ENCODE results near the gene CDIPT. TPM values are rescaled to one million over a fixed set of nuclear protein-coding genes. Genes with fewer than 3 reads are reported as not detected.
A peak's percentile ranks its signal among the peaks of the same experiment; 100 is the strongest.

CDIPT gene
- total and polyA plus RNA-seq, 4 donors, result 60.9 to 98.0 (median 72.4) TPM

DNA sequence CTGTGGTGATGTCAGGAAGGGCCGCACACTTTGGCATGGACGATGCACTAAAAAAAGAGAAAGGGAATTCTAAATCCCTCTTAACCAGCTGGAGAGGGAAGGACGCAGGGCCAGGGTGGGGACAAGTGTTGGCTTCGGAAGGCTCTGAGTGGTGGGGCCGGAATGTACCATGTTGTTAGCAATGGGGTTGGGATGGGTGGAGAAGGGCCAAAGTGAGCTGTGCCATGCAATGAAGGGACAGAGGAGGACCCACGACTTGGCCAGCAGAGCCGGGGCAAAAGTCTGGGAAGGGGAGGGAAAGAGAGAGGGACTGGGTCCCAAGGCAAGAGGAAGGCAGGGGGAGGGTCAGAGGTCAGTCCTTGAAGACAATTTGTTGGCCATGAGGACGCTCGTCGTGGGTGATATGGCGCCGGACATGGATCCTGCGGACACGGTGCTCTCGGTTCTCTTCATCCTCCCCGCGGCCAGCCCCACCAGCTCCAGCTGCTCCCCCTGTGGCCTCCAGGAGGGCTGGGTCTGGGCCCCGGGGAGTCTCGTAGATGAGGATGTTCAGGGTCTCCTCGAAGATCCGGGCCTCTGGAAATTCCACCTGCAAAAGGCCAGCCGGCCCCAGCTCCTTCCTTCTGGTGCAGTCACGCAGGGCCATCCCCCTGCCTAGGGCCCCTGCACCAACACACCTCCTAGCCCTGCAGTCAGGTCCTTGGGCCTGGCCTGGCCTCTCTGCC, 43.7 kb upstream of the CDIPT start:
- DNase-seq (no peak), ATAC-seq (ENCODE audit: low FRiP score) (no peak)
- no peaks in the 10 kb centered on the region for H3K4me1 ChIP-seq (ENCODE audit: control insufficient read depth in 1 of 2, insufficient read depth in 2 of 2, low read length in 2 of 2)
- no peaks in the 10 kb centered on the region for H3K9me3 ChIP-seq (ENCODE audit: control insufficient read depth, low read length)
- no peak overlapping the region for H3K4me3 ChIP-seq (ENCODE audit: low read length in 2 of 2)
- no peaks in the 10 kb centered on the region for H3K36me3 ChIP-seq (ENCODE audit: control insufficient read depth in 1 of 2, insufficient read depth in 2 of 2, low read length in 1 of 2)
- no peaks in the 10 kb centered on the region for H3K27me3 ChIP-seq (ENCODE audit: control insufficient read depth in 1 of 2, insufficient read depth in 2 of 2, low read length in 1 of 2)
- 83 to 84% methylated on average over 23 of the region's 23 CpGs for WGBS, 2 donors
- intact Hi-C loops (cut with DNase I), result no loop called here
- H3K27ac ChIP-seq (ENCODE audit: low read depth in 1 of 2, low read length in 2 of 2), result no peak overlapping the region

DNA sequence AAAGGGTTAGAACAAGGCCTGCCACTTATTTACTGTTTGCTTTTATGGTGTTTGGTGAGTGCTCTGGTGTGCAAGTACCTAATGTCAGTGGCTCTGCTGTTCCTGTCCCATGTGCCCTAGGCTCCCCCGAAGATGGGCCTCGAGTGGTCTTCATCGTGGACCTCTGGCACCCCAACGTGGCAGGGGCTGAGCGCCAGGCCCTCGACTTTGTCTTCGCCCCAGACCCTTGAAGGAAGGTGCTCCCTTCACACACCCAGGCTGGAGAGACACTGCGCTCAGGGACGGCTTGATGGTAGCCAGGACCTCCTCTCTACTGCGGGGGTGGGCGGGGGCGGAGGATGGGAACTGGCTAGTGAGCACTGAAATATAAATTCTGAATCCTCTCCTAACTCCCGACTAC, 42.6 kb upstream of the CDIPT start:
- 86 to 89% methylated on average over 13 of the region's 13 CpGs for WGBS, 2 donors
- Histone ChIP-seq H3K4me1 (ENCODE audit: control insufficient read depth in 1 of 2, insufficient read depth in 2 of 2, low read length in 2 of 2) (no peaks in the 10 kb centered on the region), H3K4me3 (ENCODE audit: low read length in 2 of 2) (no peak overlapping the region), H3K27me3 (ENCODE audit: control insufficient read depth in 1 of 2, insufficient read depth in 2 of 2, low read length in 1 of 2) (no peaks in the 10 kb centered on the region), H3K27ac (ENCODE audit: low read depth in 1 of 2, low read length in 2 of 2) (no peak overlapping the region), H3K9me3 (ENCODE audit: control insufficient read depth, low read length) (no peaks in the 10 kb centered on the region), H3K36me3 (ENCODE audit: control insufficient read depth in 1 of 2, insufficient read depth in 2 of 2, low read length in 1 of 2) (no peaks in the 10 kb centered on the region)
- ATAC-seq (ENCODE audit: low FRiP score) (no peak), DNase-seq (no peak)
- intact Hi-C loops (cut with DNase I), result no loop called here

DNA sequence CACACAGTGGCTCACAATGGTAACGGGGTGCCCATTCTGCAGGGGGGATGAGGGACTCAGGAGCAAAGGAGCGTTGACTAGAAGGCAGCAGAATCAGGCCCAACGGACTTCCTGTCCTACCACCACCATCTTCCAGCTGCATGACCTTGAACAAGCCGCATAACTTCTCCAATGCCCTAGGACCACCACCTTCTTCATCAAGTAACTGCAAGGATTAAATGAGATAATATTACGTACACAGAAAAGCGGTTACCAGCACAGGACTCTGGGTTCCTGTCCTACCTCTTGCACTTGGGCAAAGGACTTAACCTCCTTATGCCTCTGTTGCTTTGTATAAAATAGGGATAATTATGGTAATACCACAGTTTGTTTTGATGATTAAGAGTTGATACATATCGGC, 41.9 kb upstream of the CDIPT start:
- Histone ChIP-seq H3K4me1 (ENCODE audit: control insufficient read depth in 1 of 2, insufficient read depth in 2 of 2, low read length in 2 of 2) (no peaks in the 10 kb centered on the region), H3K4me3 (ENCODE audit: low read length in 2 of 2) (no peak overlapping the region), H3K36me3 (ENCODE audit: control insufficient read depth in 1 of 2, insufficient read depth in 2 of 2, low read length in 1 of 2) (no peaks in the 10 kb centered on the region), H3K27me3 (ENCODE audit: control insufficient read depth in 1 of 2, insufficient read depth in 2 of 2, low read length in 1 of 2) (no peaks in the 10 kb centered on the region), H3K27ac (ENCODE audit: low read depth in 1 of 2, low read length in 2 of 2) (no peak overlapping the region), H3K9me3 (ENCODE audit: control insufficient read depth, low read length) (no peaks in the 10 kb centered on the region)
- DNase-seq (no peak), ATAC-seq (ENCODE audit: low FRiP score) (no peak)
- intact Hi-C loops (cut with DNase I), result no loop called here
- WGBS, 2 donors, result 92 to 93% methylated on average over 7 of the region's 7 CpGs

DNA sequence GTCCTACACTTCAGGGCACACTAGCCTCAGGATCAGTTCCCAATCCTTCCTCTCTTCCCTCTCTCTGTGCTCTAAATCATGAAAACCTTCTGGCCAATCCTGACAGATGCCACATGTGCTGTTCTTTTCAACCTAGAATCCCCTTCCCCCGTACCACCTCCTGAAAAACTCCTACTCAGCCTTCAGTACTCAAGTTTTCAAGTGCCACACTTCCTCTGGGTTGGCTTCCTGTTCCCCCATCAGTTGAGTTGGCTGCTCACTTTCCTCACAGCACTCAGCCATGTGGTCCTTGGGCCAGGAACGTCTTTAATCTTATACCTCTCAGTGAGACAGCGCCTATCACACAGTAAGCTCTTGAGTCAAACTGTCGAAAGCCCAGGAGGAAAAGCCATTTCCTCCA, 40.6 kb upstream of the CDIPT start:
- DNase-seq (no peak), ATAC-seq (ENCODE audit: low FRiP score) (no peak)
- Histone ChIP-seq H3K9me3 (ENCODE audit: control insufficient read depth, low read length) (no peaks in the 10 kb centered on the region), H3K27ac (ENCODE audit: low read depth in 1 of 2, low read length in 2 of 2) (no peak overlapping the region), H3K27me3 (ENCODE audit: control insufficient read depth in 1 of 2, insufficient read depth in 2 of 2, low read length in 1 of 2) (no peaks in the 10 kb centered on the region), H3K4me1 (ENCODE audit: control insufficient read depth in 1 of 2, insufficient read depth in 2 of 2, low read length in 2 of 2) (no peaks in the 10 kb centered on the region), H3K36me3 (ENCODE audit: control insufficient read depth in 1 of 2, insufficient read depth in 2 of 2, low read length in 1 of 2) (no peaks in the 10 kb centered on the region), H3K4me3 (ENCODE audit: low read length in 2 of 2) (no peak overlapping the region)
- WGBS, 2 donors, result 73 to 74% methylated on average over 4 of the region's 4 CpGs
- intact Hi-C loops (cut with DNase I), result no loop called here

DNA sequence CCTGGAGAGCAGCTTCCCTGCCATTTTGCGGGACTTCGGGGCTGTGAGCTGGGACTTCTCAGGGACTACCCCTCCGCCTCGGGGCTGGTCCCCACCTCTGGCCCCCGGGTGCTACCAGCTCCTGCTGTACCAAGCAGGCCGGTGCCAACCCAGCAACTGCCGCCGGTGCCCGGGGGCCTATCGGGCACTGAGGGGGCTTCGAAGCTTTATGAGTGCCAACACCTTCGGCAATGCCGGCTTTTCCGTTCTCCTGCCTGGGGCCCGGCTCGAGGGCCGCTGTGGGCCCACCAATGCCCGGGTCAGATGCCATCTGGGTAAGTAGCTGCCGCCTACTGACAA, 38.5 kb upstream of the CDIPT start:
- Histone ChIP-seq H3K4me1 (ENCODE audit: control insufficient read depth in 1 of 2, insufficient read depth in 2 of 2, low read length in 2 of 2) (no peaks in the 10 kb centered on the region), H3K4me3 (ENCODE audit: low read length in 2 of 2) (no peak overlapping the region), H3K27me3 (ENCODE audit: control insufficient read depth in 1 of 2, insufficient read depth in 2 of 2, low read length in 1 of 2) (no peaks in the 10 kb centered on the region), H3K9me3 (ENCODE audit: control insufficient read depth, low read length) (no peaks in the 10 kb centered on the region), H3K27ac (ENCODE audit: low read depth in 1 of 2, low read length in 2 of 2) (no peak overlapping the region), H3K36me3 (ENCODE audit: control insufficient read depth in 1 of 2, insufficient read depth in 2 of 2, low read length in 1 of 2) (no peaks in the 10 kb centered on the region)
- DNase-seq (no peak), ATAC-seq (ENCODE audit: low FRiP score) (no peak)
- intact Hi-C loops (cut with DNase I), result no loop called here
- 88 to 94% methylated on average over 16 to 19 of the region's 19 CpGs for WGBS, 2 donors

DNA sequence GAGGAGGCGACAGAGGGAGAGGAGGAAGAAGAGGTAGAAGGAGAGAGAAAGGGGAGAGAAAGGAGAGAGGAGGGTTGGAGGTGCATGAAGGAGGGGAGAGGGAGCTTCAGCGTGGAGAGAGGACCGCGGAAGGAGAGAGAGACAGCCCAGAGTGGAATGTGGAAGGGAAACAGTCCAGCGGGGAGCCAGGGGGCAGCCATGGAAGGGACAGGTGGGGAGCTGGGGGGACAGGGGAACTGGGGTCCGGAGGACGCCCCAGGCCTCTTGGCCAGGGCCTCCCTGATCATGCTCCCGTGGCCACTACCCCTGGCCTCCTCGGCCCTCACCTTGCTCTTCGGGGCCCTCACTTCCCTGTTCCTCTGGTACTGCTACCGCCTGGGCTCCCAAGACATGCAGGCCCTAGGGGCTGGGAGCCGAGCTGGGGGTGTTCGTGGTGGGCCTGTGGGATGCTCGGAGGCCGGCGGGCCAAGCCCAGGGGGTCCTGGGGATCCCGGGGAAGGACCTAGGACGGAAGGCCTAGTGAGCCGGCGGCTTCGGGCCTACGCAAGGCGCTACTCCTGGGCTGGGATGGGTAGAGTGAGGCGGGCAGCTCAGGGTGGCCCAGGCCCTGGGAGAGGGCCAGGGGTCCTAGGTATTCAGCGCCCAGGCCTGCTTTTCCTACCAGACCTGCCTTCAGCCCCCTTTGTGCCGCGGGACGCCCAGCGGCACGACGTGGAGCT, 38.0 kb upstream of the CDIPT start:
- H3K27ac ChIP-seq (ENCODE audit: low read depth in 1 of 2, low read length in 2 of 2), result no peak overlapping the region
- 37 to 52% methylated on average over 23 to 31 of the region's 31 CpGs for WGBS, 2 donors
- intact Hi-C loops (cut with DNase I), result no loop called here

DNA sequence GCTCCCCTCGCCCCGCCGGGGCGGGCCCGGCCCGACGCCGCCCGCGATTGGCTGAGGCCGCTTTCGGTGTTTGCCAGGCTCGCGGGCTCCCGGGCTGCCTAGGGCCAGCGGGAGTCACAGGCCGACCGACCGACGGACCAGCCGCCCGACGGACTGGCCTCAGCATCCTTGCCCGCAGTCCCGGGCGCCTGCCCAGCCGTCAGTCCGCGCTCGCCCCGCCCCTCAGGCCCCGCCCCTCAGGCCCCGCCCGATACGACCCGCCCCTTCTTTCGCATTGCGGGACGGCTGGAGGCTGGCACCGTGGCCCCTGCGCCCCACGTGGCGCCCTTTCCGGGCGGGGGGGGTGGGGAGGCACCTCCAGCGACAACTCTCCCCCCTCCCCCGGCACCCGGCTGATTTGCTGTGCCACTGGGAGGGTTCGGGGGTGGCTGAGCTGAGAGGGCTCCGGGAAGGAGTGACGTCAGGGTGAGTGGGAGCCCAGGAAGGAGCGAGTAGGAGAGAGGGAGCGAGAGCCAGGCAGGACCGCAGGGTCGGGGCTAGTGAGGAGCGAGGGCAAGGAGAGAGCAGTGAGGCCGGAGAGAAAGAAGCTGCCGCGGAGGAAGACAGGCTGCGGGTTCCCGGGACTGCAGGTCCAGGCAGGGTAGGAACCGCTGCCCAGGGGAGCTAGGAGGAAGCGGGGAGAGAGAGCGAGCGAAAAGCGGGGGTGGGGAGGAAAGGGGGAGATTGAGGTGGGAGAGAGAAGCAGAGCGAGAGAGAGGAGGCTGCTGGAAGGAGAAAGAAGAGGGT, 37.3 kb upstream of the CDIPT start, which contains the start of gene ASPHD1:
Gene ASPHD1 (plus strand): TSS at position 387 of the 786 bp plus-strand sequence. CDS start 484 bp downstream, outside the sequence.
- WGBS, 2 donors, result 0 to 1% methylated on average over 37 to 67 of the region's 67 CpGs
- Histone ChIP-seq H3K27ac (ENCODE audit: low read depth in 1 of 2, low read length in 2 of 2) (no peak within 1 kb of the TSS), H3K36me3 (ENCODE audit: control insufficient read depth in 1 of 2, insufficient read depth in 2 of 2, low read length in 1 of 2) (no peaks in the 10 kb centered on the region), H3K4me1 (ENCODE audit: control insufficient read depth in 1 of 2, insufficient read depth in 2 of 2, low read length in 2 of 2) (no peaks in the 10 kb centered on the region), H3K4me3 (ENCODE audit: low read length in 2 of 2) (peak within 1 kb of the TSS; percentile 6 to 72), H3K27me3 (ENCODE audit: control insufficient read depth in 1 of 2, insufficient read depth in 2 of 2, low read length in 1 of 2) (no peaks in the 10 kb centered on the region), H3K9me3 (ENCODE audit: control insufficient read depth, low read length) (no peaks in the 10 kb centered on the region)
- DNase-seq (peak; percentile 78 to 88), ATAC-seq (ENCODE audit: low FRiP score) (peak; percentile 87)
- intact Hi-C loops (cut with DNase I), result no loop called here

More for the DNA sequence above, 38.0 kb upstream of the CDIPT start:
- H3K4me1 ChIP-seq (ENCODE audit: control insufficient read depth in 1 of 2, insufficient read depth in 2 of 2, low read length in 2 of 2), result no peaks in the 10 kb centered on the region
- H3K27me3 ChIP-seq (ENCODE audit: control insufficient read depth in 1 of 2, insufficient read depth in 2 of 2, low read length in 1 of 2), result no peaks in the 10 kb centered on the region
- ATAC-seq (ENCODE audit: low FRiP score) (no peak), DNase-seq (no peak)
- no peaks in the 10 kb centered on the region for H3K9me3 ChIP-seq (ENCODE audit: control insufficient read depth, low read length)
- no peaks in the 10 kb centered on the region for H3K36me3 ChIP-seq (ENCODE audit: control insufficient read depth in 1 of 2, insufficient read depth in 2 of 2, low read length in 1 of 2)
- no peak overlapping the region for H3K4me3 ChIP-seq (ENCODE audit: low read length in 2 of 2)

DNA sequence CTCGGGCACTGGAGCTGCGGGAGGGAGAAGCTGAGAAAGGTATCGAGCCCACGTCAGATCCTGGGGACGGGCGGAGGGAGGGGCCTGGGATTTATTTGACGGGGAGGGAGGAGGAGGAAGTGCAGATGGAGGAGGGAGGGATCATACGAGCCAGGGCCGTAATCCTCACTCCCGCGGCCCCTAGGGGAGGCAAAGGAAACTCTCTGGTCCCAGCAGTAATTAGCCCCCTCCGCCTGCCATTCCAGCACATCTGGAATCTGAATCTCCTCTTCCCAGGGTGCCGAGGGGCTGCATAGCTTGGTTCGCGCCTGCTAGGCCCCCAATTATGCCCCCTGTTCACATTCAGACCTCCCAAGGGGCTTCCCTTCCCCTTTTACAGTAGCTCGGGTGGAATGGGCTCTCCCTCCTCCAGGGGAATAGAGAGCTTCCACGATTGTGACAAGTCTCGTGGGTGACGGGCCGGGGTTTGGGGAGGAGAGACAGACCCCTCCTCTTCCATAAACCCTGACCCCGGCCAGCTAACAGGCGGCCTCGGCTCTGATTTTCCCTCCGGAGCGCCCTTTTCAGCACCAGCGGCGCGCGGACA, 36.6 kb upstream of the CDIPT start, which contains the start of gene SEZ6L2:
Gene SEZ6L2 (minus strand): TSS at position 35 of the 586 bp plus-strand sequence. CDS start 531 bp downstream, outside the sequence.
- H3K27ac ChIP-seq (ENCODE audit: low read depth in 1 of 2, low read length in 2 of 2), result no peak within 1 kb of the TSS
- 1% methylated on average over 29 of the region's 29 CpGs for WGBS, 2 donors
- H3K36me3 ChIP-seq (ENCODE audit: control insufficient read depth in 1 of 2, insufficient read depth in 2 of 2, low read length in 1 of 2), result no peaks in the 10 kb centered on the region
- no peaks in the 10 kb centered on the region for H3K4me1 ChIP-seq (ENCODE audit: control insufficient read depth in 1 of 2, insufficient read depth in 2 of 2, low read length in 2 of 2)
- intact Hi-C loops (cut with DNase I), result no loop called here
- H3K9me3 ChIP-seq (ENCODE audit: control insufficient read depth, low read length), result no peaks in the 10 kb centered on the region
- ATAC-seq (ENCODE audit: low FRiP score) (peak; percentile 6), DNase-seq (peak; percentile 68 to 93)
- peak within 1 kb of the TSS; percentile 6 to 72 for H3K4me3 ChIP-seq (ENCODE audit: low read length in 2 of 2)
- no peaks in the 10 kb centered on the region for H3K27me3 ChIP-seq (ENCODE audit: control insufficient read depth in 1 of 2, insufficient read depth in 2 of 2, low read length in 1 of 2)

Data from aorta (tissue), 5 donors.